Lower lobe of right lung (tissue), 2 donors: ENCODE data around the gene ABTB2. TPM values are rescaled to one million over a fixed set of nuclear protein-coding genes. Genes with fewer than 3 reads are reported as not detected.

Source experiments
- ATAC-seq, 2 donors: fragments of 200-7000 bp; cut with Tn5 transposase; one replicate each; pipeline ENCODE4 v1.9.1; 2020 to 2022; ENCODE audit warnings: mild to moderate bottlenecking in 2 of 2, moderate library complexity in 2 of 2
- DNase-seq: peaks from one replicate; pipeline ENCODE4 v3.0.0-alpha.2; 2020
- H3K27ac ChIP-seq: fragments of 200-600 bp; one replicate; pipeline ENCODE4 v1.8.0; 2022
- H3K27me3 ChIP-seq: fragments of 200-600 bp; one replicate; pipeline ENCODE4 v1.8.0; 2022; ENCODE audit warnings: low read depth
- H3K36me3 ChIP-seq: fragments of 200-600 bp; one replicate; pipeline ENCODE4 v1.8.0; 2022; ENCODE audit warnings: mild to moderate bottlenecking
- H3K4me1 ChIP-seq: fragments of 200-600 bp; one replicate; pipeline ENCODE4 v1.8.0; 2022
- H3K4me3 ChIP-seq: fragments of 200-600 bp; one replicate; pipeline ENCODE4 v1.8.0; 2022; ENCODE audit warnings: mild to moderate bottlenecking
- H3K9me3 ChIP-seq: fragments of 200-600 bp; one replicate; pipeline ENCODE4 v1.8.0; 2022
- CTCF ChIP-seq: fragments of 200-600 bp; IDR thresholded peaks from one replicate; pipeline ENCODE4 v1.8.0; 2022; ENCODE audit warnings: antibody characterized with exemption, mild to moderate bottlenecking
- intact Hi-C: fragments of 100-400 bp; cut with DNase I; formaldehyde crosslinking; loops from one replicate; pipeline ENCODE4 v1.11.0; 2022
- total RNA-seq: library from RNA; stranded (reverse); fragmentation: NEBNext Ultra II Directional; extraction: Animal tissue kit (Norgen Biotek cat#: 25700); gene quantifications from one replicate; pipeline ENCODE4 v1.2.1, GENCODE V29; 2021
- donor health status: DM: no; HTN: yes; CAD: no; lungs with severe emphysema.

The ABTB2 gene
- total RNA-seq, 1 donor from 2014 or later: 2.7 TPM

- no peak for ATAC-seq
- intact Hi-C loops: no loop called here
- peaks cover 3% of the 10 kb centered on the region for H3K4me1 ChIP-seq
- no peaks in the 10 kb centered on the region for H3K36me3 ChIP-seq
- H3K27ac ChIP-seq: no peak overlapping the region
- no peaks in the 10 kb centered on the region for H3K9me3 ChIP-seq
- H3K4me3 ChIP-seq: no peak overlapping the region
- no peak for TF ChIP-seq CTCF
- no peaks in the 10 kb centered on the region for H3K27me3 ChIP-seq
- no peak for DNase-seq
Observed at GRCh38 chr11:34160791-34161190, 197.0 kb downstream of the ABTB2 start.

- intact Hi-C loops: no loop called here
- no peak for ATAC-seq
- Histone ChIP-seq H3K36me3 (no peaks in the 10 kb centered on the region), H3K4me1 (peaks cover 8% of the 10 kb centered on the region), H3K27me3 (no peaks in the 10 kb centered on the region), H3K27ac (no peak overlapping the region), H3K4me3 (no peak overlapping the region), H3K9me3 (no peaks in the 10 kb centered on the region)
- TF ChIP-seq CTCF: no peak
- DNase-seq: no peak
Observed at GRCh38 chr11:34160049-34160721, 197.6 kb downstream of the ABTB2 start.

- Histone ChIP-seq H3K9me3 (no peaks in the 10 kb centered on the region), H3K4me1 (peaks cover 13% of the 10 kb centered on the region), H3K4me3 (no peak overlapping the region), H3K27me3 (no peaks in the 10 kb centered on the region), H3K27ac (no peak overlapping the region), H3K36me3 (no peaks in the 10 kb centered on the region)
- DNase-seq (no peak), ATAC-seq (no peak)
- intact Hi-C loops: no loop called here
- no peak for TF ChIP-seq CTCF
Observed at GRCh38 chr11:34158661-34159060, 199.1 kb downstream of the ABTB2 start.

GRCh38 chr11:34157163-34157562 is 200.6 kb downstream of the ABTB2 start:
- ATAC-seq (no peak), DNase-seq (no peak)
- TF ChIP-seq CTCF: no peak
- intact Hi-C loops: no loop called here
- H3K36me3 ChIP-seq: peaks cover 6% of the 10 kb centered on the region
- H3K9me3 ChIP-seq: no peaks in the 10 kb centered on the region
- no peaks in the 10 kb centered on the region for H3K27me3 ChIP-seq
- peaks cover 13% of the 10 kb centered on the region for H3K4me1 ChIP-seq
- H3K27ac ChIP-seq: no peak overlapping the region
- H3K4me3 ChIP-seq: no peak overlapping the region

GRCh38 chr11:34155757-34156062 is 202.1 kb downstream of the ABTB2 start:
- intact Hi-C loops: no loop called here
- Histone ChIP-seq H3K9me3 (no peaks in the 10 kb centered on the region), H3K4me1 (peaks cover 14% of the 10 kb centered on the region), H3K4me3 (no peak overlapping the region), H3K27me3 (no peaks in the 10 kb centered on the region), H3K27ac (no peak overlapping the region), H3K36me3 (peaks cover 6% of the 10 kb centered on the region)
- ATAC-seq (peak; percentile 22 to 40), DNase-seq (no peak)
- TF ChIP-seq CTCF: no peak
